Measurements from ENCODE around the gene RNASE9. TPM values are rescaled to one million over a fixed set of nuclear protein-coding genes. Genes with fewer than 3 reads are reported as not detected.

The RNASE9 gene
- polyA plus RNA-seq, 3 donors: not detected

GRCh38 chr14:20516921-20517320, 43.9 kb downstream of the RNASE9 start:
- WGBS (ENCODE audit: insufficient coverage): 100% methylated on average over 3 of the region's 4 CpGs
- no peaks in the 10 kb centered on the region for H4K20me1 ChIP-seq (ENCODE audit: insufficient read depth, low read length)
- H2AFZ ChIP-seq (ENCODE audit: insufficient read depth, low read depth, low read length, poor library complexity, severe bottlenecking): no peak overlapping the region
- DNase-seq: no peak
- TF ChIP-seq, protein P1, sequence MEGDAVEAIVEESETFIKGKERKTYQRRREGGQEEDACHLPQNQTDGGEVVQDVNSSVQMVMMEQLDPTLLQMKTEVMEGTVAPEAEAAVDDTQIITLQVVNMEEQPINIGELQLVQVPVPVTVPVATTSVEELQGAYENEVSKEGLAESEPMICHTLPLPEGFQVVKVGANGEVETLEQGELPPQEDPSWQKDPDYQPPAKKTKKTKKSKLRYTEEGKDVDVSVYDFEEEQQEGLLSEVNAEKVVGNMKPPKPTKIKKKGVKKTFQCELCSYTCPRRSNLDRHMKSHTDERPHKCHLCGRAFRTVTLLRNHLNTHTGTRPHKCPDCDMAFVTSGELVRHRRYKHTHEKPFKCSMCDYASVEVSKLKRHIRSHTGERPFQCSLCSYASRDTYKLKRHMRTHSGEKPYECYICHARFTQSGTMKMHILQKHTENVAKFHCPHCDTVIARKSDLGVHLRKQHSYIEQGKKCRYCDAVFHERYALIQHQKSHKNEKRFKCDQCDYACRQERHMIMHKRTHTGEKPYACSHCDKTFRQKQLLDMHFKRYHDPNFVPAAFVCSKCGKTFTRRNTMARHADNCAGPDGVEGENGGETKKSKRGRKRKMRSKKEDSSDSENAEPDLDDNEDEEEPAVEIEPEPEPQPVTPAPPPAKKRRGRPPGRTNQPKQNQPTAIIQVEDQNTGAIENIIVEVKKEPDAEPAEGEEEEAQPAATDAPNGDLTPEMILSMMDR (IDR thresholded peaks at IDR 0.05): no peak
- H3K4me3 ChIP-seq (replicated peaks in 1 of 3; ENCODE audit: low read depth in 2 of 3, low read length in 3 of 3): no peak overlapping the region
- peaks cover 5% of the 10 kb centered on the region for H3K4me1 Mint-ChIP-seq
- H3K4me1 ChIP-seq (ENCODE audit: control insufficient read depth in 1 of 2, insufficient read depth in 2 of 2, low read length in 2 of 2): no peaks in the 10 kb centered on the region
- H3K4me2 ChIP-seq (replicated peaks; ENCODE audit: extremely low read depth, low read length, poor library complexity, severe bottlenecking): no peak overlapping the region
- H3K9me3 Mint-ChIP-seq: peaks cover 0 to 4% (median 2%) of the 10 kb centered on the region in 7 donors
- H3K9me3 ChIP-seq (replicated peaks in 1 of 2; ENCODE audit: control insufficient read depth in 1 of 2, insufficient read depth in 1 of 2, low read length in 2 of 2): no peaks in the 10 kb centered on the region
- intact Hi-C loops (cut with micrococcal nuclease): no loop called here
- H3K27ac ChIP-seq (ENCODE audit: low read depth in 1 of 2, low read length in 2 of 2): no peak overlapping the region
- no peak overlapping the region for H3K9ac ChIP-seq (ENCODE audit: insufficient read depth, low read length, poor library complexity, severe bottlenecking)
- H3K27me3 Mint-ChIP-seq (ENCODE audit: low read depth in 3 of 3): peaks cover 0 to 1% (median 0%) of the 10 kb centered on the region in 3 donors
- H3K27ac Mint-ChIP-seq: no peak overlapping the region
- no peaks in the 10 kb centered on the region for H3K36me3 ChIP-seq (replicated peaks in 1 of 2; ENCODE audit: control insufficient read depth in 1 of 2, insufficient read depth in 2 of 2, low read length in 2 of 2)
- no peaks in the 10 kb centered on the region for H3K79me2 ChIP-seq (ENCODE audit: insufficient read depth, low read length)
- H3K27me3 ChIP-seq (ENCODE audit: control insufficient read depth in 2 of 2, insufficient read depth in 2 of 2, low read length in 2 of 2): no peaks in the 10 kb centered on the region
- H3K36me3 Mint-ChIP-seq: no peaks in the 10 kb centered on the region
- H3K4me3 Mint-ChIP-seq: no peak overlapping the region

- H3K4me2 ChIP-seq (replicated peaks; ENCODE audit: extremely low read depth, low read length, poor library complexity, severe bottlenecking): no peak overlapping the region
- no peak overlapping the region for H3K9ac ChIP-seq (ENCODE audit: insufficient read depth, low read length, poor library complexity, severe bottlenecking)
- Mint-ChIP-seq H3K27ac (no peak overlapping the region), H3K36me3 (no peaks in the 10 kb centered on the region), H3K9me3 (peaks cover 0 to 4% (median 2%) of the 10 kb centered on the region in 7 donors), H3K4me1 (peaks cover 3% of the 10 kb centered on the region), H3K4me3 (no peak overlapping the region), H3K27me3 (ENCODE audit: low read depth in 3 of 3) (peaks cover 0 to 3% (median 3%) of the 10 kb centered on the region in 3 donors)
- H2AFZ ChIP-seq (ENCODE audit: insufficient read depth, low read depth, low read length, poor library complexity, severe bottlenecking): no peak overlapping the region
- no peak overlapping the region for H3K27ac ChIP-seq (ENCODE audit: low read depth in 1 of 2, low read length in 2 of 2)
- TF ChIP-seq, protein P1 (IDR thresholded peaks at IDR 0.05): no peak
- no peaks in the 10 kb centered on the region for H3K27me3 ChIP-seq (ENCODE audit: control insufficient read depth in 2 of 2, insufficient read depth in 2 of 2, low read length in 2 of 2)
- no peaks in the 10 kb centered on the region for H4K20me1 ChIP-seq (ENCODE audit: insufficient read depth, low read length)
- no peaks in the 10 kb centered on the region for H3K9me3 ChIP-seq (replicated peaks in 1 of 2; ENCODE audit: control insufficient read depth in 1 of 2, insufficient read depth in 1 of 2, low read length in 2 of 2)
- no peaks in the 10 kb centered on the region for H3K79me2 ChIP-seq (ENCODE audit: insufficient read depth, low read length)
- 100% methylated on average over 1 of the region's 4 CpGs for WGBS (ENCODE audit: insufficient coverage)
- H3K36me3 ChIP-seq (replicated peaks in 1 of 2; ENCODE audit: control insufficient read depth in 1 of 2, insufficient read depth in 2 of 2, low read length in 2 of 2): no peaks in the 10 kb centered on the region
- H3K4me3 ChIP-seq (replicated peaks in 1 of 3; ENCODE audit: low read depth in 2 of 3, low read length in 3 of 3): no peak overlapping the region
- intact Hi-C loops (cut with micrococcal nuclease): no loop called here
- DNase-seq: no peak
- H3K4me1 ChIP-seq (ENCODE audit: control insufficient read depth in 1 of 2, insufficient read depth in 2 of 2, low read length in 2 of 2): no peaks in the 10 kb centered on the region
Observed at GRCh38 chr14:20515846-20516245, 45.0 kb downstream of the RNASE9 start.
